ENCODE measurements around the gene E2F6.

The E2F6 gene

DNA sequence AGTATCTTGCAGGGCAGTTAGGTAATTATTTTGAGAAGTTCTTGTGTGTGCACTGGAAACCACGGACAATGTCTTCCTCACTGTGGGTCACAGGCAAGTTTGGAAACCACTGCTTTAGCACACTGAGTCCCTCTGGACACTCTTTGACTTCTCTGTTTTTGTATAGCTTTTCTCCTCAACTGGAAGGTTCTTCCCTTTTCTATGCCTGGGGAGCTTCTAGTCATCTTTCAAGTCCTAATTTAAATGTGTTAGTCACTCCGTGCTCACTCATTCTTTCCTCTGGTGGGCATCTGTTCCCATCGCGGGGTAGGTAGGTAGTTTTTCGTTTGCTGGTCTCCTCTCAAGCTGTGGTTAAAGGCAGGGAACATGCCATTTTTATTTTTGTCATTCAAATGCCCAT, 32.1 kb downstream of the E2F6 start:
- TF ChIP-seq, protein P1, sequence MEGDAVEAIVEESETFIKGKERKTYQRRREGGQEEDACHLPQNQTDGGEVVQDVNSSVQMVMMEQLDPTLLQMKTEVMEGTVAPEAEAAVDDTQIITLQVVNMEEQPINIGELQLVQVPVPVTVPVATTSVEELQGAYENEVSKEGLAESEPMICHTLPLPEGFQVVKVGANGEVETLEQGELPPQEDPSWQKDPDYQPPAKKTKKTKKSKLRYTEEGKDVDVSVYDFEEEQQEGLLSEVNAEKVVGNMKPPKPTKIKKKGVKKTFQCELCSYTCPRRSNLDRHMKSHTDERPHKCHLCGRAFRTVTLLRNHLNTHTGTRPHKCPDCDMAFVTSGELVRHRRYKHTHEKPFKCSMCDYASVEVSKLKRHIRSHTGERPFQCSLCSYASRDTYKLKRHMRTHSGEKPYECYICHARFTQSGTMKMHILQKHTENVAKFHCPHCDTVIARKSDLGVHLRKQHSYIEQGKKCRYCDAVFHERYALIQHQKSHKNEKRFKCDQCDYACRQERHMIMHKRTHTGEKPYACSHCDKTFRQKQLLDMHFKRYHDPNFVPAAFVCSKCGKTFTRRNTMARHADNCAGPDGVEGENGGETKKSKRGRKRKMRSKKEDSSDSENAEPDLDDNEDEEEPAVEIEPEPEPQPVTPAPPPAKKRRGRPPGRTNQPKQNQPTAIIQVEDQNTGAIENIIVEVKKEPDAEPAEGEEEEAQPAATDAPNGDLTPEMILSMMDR (IDR thresholded peaks at IDR 0.05; ENCODE audit: control insufficient read depth, insufficient read depth, low read depth, low read length, missing control alignments): no peak
- H3K4me3 ChIP-seq (ENCODE audit: control insufficient read depth, low read depth, low read length): no peak overlapping the region
- no peak for DNase-seq (ENCODE audit: low read depth)

DNA sequence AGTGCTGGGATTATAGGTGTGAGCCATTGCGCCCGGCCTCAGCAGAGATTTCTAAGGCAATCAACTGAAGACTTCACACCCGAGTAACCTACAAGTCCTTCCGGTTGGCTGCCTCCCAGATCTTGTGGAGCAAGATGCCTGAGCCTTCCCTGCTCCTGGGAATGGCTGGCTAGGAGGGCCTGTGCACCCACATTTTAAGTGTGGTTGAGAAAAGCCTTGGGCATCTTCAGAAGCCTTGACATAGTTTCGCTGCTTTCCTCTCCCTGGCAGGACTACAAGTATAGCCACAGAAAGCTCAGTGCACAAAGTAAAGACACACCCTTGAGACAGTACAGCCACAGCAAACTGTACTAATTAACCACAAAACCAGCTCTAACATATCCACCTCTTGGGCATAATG, 35.2 kb downstream of the E2F6 start:
- TF ChIP-seq, protein P1 (IDR thresholded peaks at IDR 0.05; ENCODE audit: control insufficient read depth, insufficient read depth, low read depth, low read length, missing control alignments): no peak
- no peak overlapping the region for H3K4me3 ChIP-seq (ENCODE audit: control insufficient read depth, low read depth, low read length)
- no peak for DNase-seq (ENCODE audit: low read depth)

DNA sequence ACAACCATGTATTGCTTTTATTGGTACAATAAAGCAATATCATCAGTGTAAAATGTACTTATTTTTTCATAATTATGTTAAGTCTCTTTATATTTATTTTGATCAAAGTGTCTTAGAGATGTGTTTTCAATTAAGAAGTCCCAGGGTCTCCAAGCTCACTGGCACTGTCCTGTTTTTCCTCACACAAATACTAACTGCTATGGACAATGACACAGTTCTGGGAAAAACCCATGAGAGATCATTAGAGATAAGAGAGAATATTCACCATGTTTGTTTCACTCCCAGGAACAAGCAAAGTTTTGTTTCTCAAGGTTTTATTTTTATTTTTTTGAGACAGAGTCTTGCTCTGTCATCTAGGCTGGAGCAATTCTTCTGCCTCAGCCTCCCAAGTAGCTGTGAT, 38.7 kb downstream of the E2F6 start:
- no peak for DNase-seq (ENCODE audit: low read depth)
- TF ChIP-seq, protein P1 (IDR thresholded peaks at IDR 0.05; ENCODE audit: control insufficient read depth, insufficient read depth, low read depth, low read length, missing control alignments): no peak
- no peak overlapping the region for H3K4me3 ChIP-seq (ENCODE audit: control insufficient read depth, low read depth, low read length)

DNA sequence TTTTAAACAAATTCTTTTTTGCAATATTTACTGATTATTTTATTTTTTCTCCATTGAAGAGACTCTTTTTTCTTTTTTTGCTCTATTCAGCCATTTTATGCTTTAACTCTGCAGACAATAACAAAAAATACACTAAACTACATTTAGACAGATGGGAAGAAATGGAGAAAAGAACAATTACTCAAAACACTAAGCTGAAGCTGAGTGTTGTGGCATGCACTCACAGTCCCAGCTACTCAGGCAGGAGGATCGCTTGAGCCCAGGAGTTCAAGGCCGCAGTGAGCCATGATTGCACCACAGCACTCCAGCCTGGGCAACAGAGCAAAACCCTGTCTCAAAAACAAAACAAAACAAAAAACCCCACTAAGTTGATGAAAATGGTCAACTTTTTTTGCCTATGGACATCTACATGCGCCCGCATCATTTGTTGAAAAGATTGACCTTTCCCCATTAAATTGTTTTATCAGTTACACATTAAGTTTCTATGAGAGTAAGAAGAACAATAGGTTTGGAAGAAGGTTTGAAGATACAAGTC, 43.0 kb downstream of the E2F6 start:
- no peak for DNase-seq (ENCODE audit: low read depth)
- H3K4me3 ChIP-seq (ENCODE audit: control insufficient read depth, low read depth, low read length): no peak overlapping the region
- TF ChIP-seq, protein P1 (IDR thresholded peaks at IDR 0.05; ENCODE audit: control insufficient read depth, insufficient read depth, low read depth, low read length, missing control alignments): no peak

DNA sequence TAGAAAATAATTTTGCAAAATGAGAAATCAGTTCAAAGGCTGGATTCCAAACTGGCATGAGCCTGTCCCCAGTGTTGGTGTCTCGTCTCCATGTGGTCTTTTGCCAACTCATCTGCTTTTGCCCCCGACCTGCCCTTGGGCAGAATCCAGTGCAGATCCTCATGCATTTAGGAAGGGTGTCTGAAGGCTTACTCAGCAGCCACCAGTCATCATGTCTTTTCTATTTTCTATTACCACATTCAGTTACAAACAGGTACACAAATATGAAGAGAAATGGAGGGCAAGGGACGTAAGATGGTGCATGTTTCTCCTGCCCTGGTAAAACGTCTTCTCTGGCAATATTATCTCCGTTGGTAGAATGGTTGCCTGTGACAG, 43.5 kb downstream of the E2F6 start:
- DNase-seq (ENCODE audit: low read depth): no peak
- TF ChIP-seq, protein P1 (IDR thresholded peaks at IDR 0.05; ENCODE audit: control insufficient read depth, insufficient read depth, low read depth, low read length, missing control alignments): no peak
- no peak overlapping the region for H3K4me3 ChIP-seq (ENCODE audit: control insufficient read depth, low read depth, low read length)

DNA sequence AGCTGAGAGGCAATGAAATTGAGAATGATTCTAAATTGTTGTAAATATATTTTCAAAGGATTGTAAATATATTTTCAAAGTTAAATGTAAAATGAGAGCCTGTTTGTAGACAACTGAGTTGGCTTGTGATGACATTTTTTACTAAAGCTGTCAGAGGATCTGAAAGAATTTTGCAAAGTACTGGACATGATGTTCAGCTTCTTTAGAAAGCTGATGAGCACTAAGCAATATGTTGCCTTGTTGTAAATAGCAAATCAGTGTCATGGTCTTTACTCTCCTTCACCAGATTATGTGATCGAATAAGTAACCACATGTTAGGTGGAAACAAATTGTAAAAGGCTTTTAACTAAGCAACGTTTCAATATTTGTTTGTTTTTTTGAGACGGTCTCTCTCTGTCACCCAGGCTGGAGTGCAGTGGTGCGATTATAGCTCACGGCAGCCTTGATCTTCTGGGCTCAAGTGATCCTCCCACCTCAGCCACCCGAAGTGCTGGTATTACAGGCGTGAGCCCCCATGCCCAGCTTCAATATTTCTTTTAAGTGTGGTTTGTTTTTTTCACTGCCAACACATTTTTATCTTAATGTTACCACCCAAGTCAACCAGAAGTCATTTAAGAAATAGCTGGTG, 44.0 kb downstream of the E2F6 start:
- H3K4me3 ChIP-seq (ENCODE audit: control insufficient read depth, low read depth, low read length): no peak overlapping the region
- TF ChIP-seq, protein P1 (IDR thresholded peaks at IDR 0.05; ENCODE audit: control insufficient read depth, insufficient read depth, low read depth, low read length, missing control alignments): no peak
- no peak for DNase-seq (ENCODE audit: low read depth)
